WTC11 (cell line): ENCODE data around the gene CA10. TPM values are rescaled to one million over a fixed set of nuclear protein-coding genes. Genes with fewer than 3 reads are reported as not detected.

Experiments used
- ATAC-seq: fragments of 200-7000 bp; cut with Tn5 transposase; 2 replicates; pipeline ENCODE4 v1.10.0; 2021; ENCODE audit warnings: mild to moderate bottlenecking, moderate library complexity
- CTCF ChIA-PET: fragments of 300-600 bp; sonication (Branson Sonifier 250); formaldehyde crosslinking; loops from one replicate; lab custom pipeline; 2021; ENCODE audit warnings: antibody characterized with exemption; lab: Charles Lee
- POLR2A ChIA-PET: fragments of 350-600 bp; sonication (Branson Sonifier 250); formaldehyde crosslinking; loops from one replicate; lab custom pipeline; 2021; ENCODE audit warnings: antibody characterized with exemption; lab: Charles Lee
- DNase-seq: peaks from one replicate; pipeline ENCODE4 v3.0.0; 2021; ENCODE audit warnings: low spot score
- H3K27ac Mint-ChIP-seq: 2 replicates; pipeline ENCODE4 v1.8.0; 2021; ENCODE audit warnings: mixed read lengths
- H3K27me3 Mint-ChIP-seq: 2 replicates; pipeline ENCODE4 v1.8.0; 2021; ENCODE audit warnings: low read depth, mild to moderate bottlenecking, moderate library complexity, mixed read lengths
- H3K36me3 Mint-ChIP-seq: 2 replicates; pipeline ENCODE4 v1.8.0; 2021; ENCODE audit warnings: mixed read lengths
- H3K4me1 Mint-ChIP-seq: 2 replicates; pipeline ENCODE4 v1.8.0; 2022; ENCODE audit warnings: mixed read lengths
- H3K4me3 Mint-ChIP-seq: 2 replicates; pipeline ENCODE4 v1.8.0; 2021; ENCODE audit warnings: mild to moderate bottlenecking, moderate library complexity, mixed read lengths
- H3K9me3 Mint-ChIP-seq: 2 replicates; pipeline ENCODE4 v1.8.0; 2021; ENCODE audit warnings: mixed read lengths
- ATF3 ChIP-seq: sonication (generic); formaldehyde crosslinking; conservative IDR thresholded peaks from 2 replicates; pipeline ENCODE4 v1.8.1; 2022; ENCODE audit warnings: mild to moderate bottlenecking, missing genetic modification reagents
- ATF6 ChIP-seq: sonication (generic); formaldehyde crosslinking; IDR thresholded peaks from 2 replicates; pipeline ENCODE4 v1.8.1; 2023; ENCODE audit warnings: mild to moderate bottlenecking, missing genetic modification reagents
- CDX4 ChIP-seq: fragments of 250-450 bp; sonication (Bioruptor Pico); IDR thresholded peaks from 2 replicates; pipeline ENCODE4 v1.9.0; 2021; ENCODE audit warnings: moderate library complexity, mild to moderate bottlenecking, inconsistent platforms, borderline replicate concordance
- E2F1 ChIP-seq: sonication (generic); formaldehyde crosslinking; IDR thresholded peaks from 2 replicates; pipeline ENCODE4 v1.8.0; 2022; ENCODE audit warnings: mild to moderate bottlenecking, missing genetic modification reagents
- GRHL2 ChIP-seq: fragments of 250-450 bp; sonication (Bioruptor Pico); IDR thresholded peaks from 2 replicates; pipeline ENCODE4 v1.8.0; 2022; ENCODE audit warnings: mild to moderate bottlenecking, moderate library complexity; ENCODE audit not compliant: insufficient replicate concordance, severe bottlenecking
- HMGXB4 ChIP-seq: sonication (generic); formaldehyde crosslinking; IDR thresholded peaks from 2 replicates; pipeline ENCODE4 v1.8.1; 2023; ENCODE audit warnings: mild to moderate bottlenecking, moderate library complexity, missing genetic modification reagents
- JUN ChIP-seq: sonication (generic); formaldehyde crosslinking; IDR thresholded peaks from 2 replicates; pipeline ENCODE4 v1.8.0; 2023; ENCODE audit warnings: mild to moderate bottlenecking, missing genetic modification reagents
- KAT7 ChIP-seq: sonication (generic); formaldehyde crosslinking; IDR thresholded peaks from 2 replicates; pipeline ENCODE4 v1.8.1; 2023; ENCODE audit warnings: missing genetic modification reagents, mild to moderate bottlenecking, borderline replicate concordance
- MAX ChIP-seq: sonication (generic); formaldehyde crosslinking; IDR thresholded peaks from 2 replicates; pipeline ENCODE4 v1.8.0; 2022; ENCODE audit warnings: mild to moderate bottlenecking, missing genetic modification reagents
- NFATC4 ChIP-seq: fragments of 250-450 bp; sonication (Bioruptor Pico); IDR thresholded peaks from 2 replicates; pipeline ENCODE4 v1.9.0; 2021; ENCODE audit warnings: mild to moderate bottlenecking
- PREB ChIP-seq: sonication (generic); formaldehyde crosslinking; IDR thresholded peaks from 2 replicates; pipeline ENCODE4 v1.8.1; 2022; ENCODE audit warnings: mild to moderate bottlenecking, missing genetic modification reagents, moderate library complexity, borderline replicate concordance
- SMAD4 ChIP-seq: sonication (generic); formaldehyde crosslinking; IDR thresholded peaks from 2 replicates; pipeline ENCODE4 v1.8.0; 2022; ENCODE audit warnings: mild to moderate bottlenecking, missing genetic modification reagents
- SOX15 ChIP-seq: fragments of 250-450 bp; sonication (Bioruptor Pico); IDR thresholded peaks from 2 replicates; pipeline ENCODE4 v1.9.0; 2021; ENCODE audit warnings: mild to moderate bottlenecking
- SP1 ChIP-seq: sonication (generic); formaldehyde crosslinking; conservative IDR thresholded peaks from 2 replicates; pipeline ENCODE4 v1.8.1; 2022; ENCODE audit warnings: missing genetic modification reagents
- TEAD4 ChIP-seq: sonication (generic); formaldehyde crosslinking; IDR thresholded peaks from 2 replicates; pipeline ENCODE4 v1.8.0; 2022; ENCODE audit warnings: mild to moderate bottlenecking, missing genetic modification reagents
- ZBTB21 ChIP-seq: sonication (generic); formaldehyde crosslinking; IDR thresholded peaks from 2 replicates; pipeline ENCODE4 v1.8.1; 2023; ENCODE audit warnings: mild to moderate bottlenecking, missing genetic modification reagents, borderline replicate concordance
- ZBTB43 ChIP-seq: sonication (generic); formaldehyde crosslinking; IDR thresholded peaks from 2 replicates; pipeline ENCODE4 v1.8.1; 2023; ENCODE audit warnings: mild to moderate bottlenecking, missing genetic modification reagents
- ZNF138 ChIP-seq: sonication (generic); formaldehyde crosslinking; conservative IDR thresholded peaks from 2 replicates; pipeline ENCODE4 v1.8.1; 2022; ENCODE audit warnings: mild to moderate bottlenecking, moderate library complexity, missing genetic modification reagents
- ZNF281 ChIP-seq: sonication (generic); formaldehyde crosslinking; IDR thresholded peaks from 2 replicates; pipeline ENCODE4 v1.8.0; 2023; ENCODE audit warnings: mild to moderate bottlenecking, missing genetic modification reagents
- ZNF396 ChIP-seq: fragments of 250-450 bp; sonication (Bioruptor Pico); IDR thresholded peaks from 2 replicates; pipeline ENCODE4 v1.8.0; 2021; ENCODE audit warnings: mild to moderate bottlenecking, moderate library complexity, borderline replicate concordance
- ZSCAN18 ChIP-seq: fragments of 250-450 bp; sonication (Bioruptor Pico); IDR thresholded peaks from 2 replicates; pipeline ENCODE4 v2.1.2; 2022; ENCODE audit warnings: mild to moderate bottlenecking, moderate library complexity
- total RNA-seq: library from RNA; stranded (reverse); gene quantifications from 3 replicates; pipeline ENCODE4 v1.2.3, GENCODE V29; 2021

CA10 gene
- total RNA-seq, 1 experiment from 2014 or later = 0.90 TPM

GRCh38 chr17:51813140-51813783 lies 345.3 kb downstream of the CA10 start (continued):
- no peak for TF ChIP-seq HMGXB4
- no peak for TF ChIP-seq GRHL2 (CRISPR knock-in tag)
- TF ChIP-seq PREB = no peak

GRCh38 chr17:51807460-51807859 lies 351.1 kb downstream of the CA10 start:
- no peak overlapping the region for H3K4me3 Mint-ChIP-seq
- H3K27ac Mint-ChIP-seq = no peak overlapping the region
- ChIA-PET CTCF (no interaction called here), POLR2A (no interaction called here)
- H3K4me1 Mint-ChIP-seq = no peaks in the 10 kb centered on the region
- DNase-seq (no peak), ATAC-seq (no peak)
- no peak for TF ChIP-seq E2F1 (CRISPR knock-in tag)
- no peak for TF ChIP-seq SMAD4 (CRISPR knock-in tag)
- TF ChIP-seq ZBTB43 = no peak
- TF ChIP-seq ZBTB21 (CRISPR knock-in tag) = no peak
- TF ChIP-seq MAX (CRISPR knock-in tag) = no peak
- TF ChIP-seq JUN (CRISPR knock-in tag) = no peak
- TF ChIP-seq CDX4 = no peak
- TF ChIP-seq ZNF281 = no peak
- TF ChIP-seq ZSCAN18 (CRISPR knock-in tag) = no peak
- no peak for TF ChIP-seq GRHL2 (CRISPR knock-in tag)
- no peak for TF ChIP-seq ATF6
- no peak for TF ChIP-seq ATF3 (CRISPR knock-in tag)
- no peak for TF ChIP-seq ZNF138 (CRISPR knock-in tag)
- no peak for TF ChIP-seq KAT7 (CRISPR knock-in tag)
- no peak for TF ChIP-seq ZNF396 (CRISPR knock-in tag)
- no peak for TF ChIP-seq NFATC4 (CRISPR knock-in tag)
- TF ChIP-seq SOX15 (CRISPR knock-in tag) = no peak
- no peak for TF ChIP-seq SP1 (CRISPR knock-in tag)
- TF ChIP-seq TEAD4 = no peak
- peaks cover 35% of the 10 kb centered on the region for H3K36me3 Mint-ChIP-seq
- H3K9me3 Mint-ChIP-seq = peaks cover 66% of the 10 kb centered on the region
- H3K27me3 Mint-ChIP-seq = peaks cover 5% of the 10 kb centered on the region
